GM12878 (cell line): ENCODE data around the gene HYAL1. TPM values are rescaled to one million over a fixed set of nuclear protein-coding genes. Genes with fewer than 3 reads are reported as not detected.
A peak's percentile ranks its signal among the peaks of the same experiment; 100 is the strongest.

Source experiments
- CBFB ChIP-seq: IDR thresholded peaks from 2 replicates; pipeline ENCODE4 v1.6.1; 2016; ENCODE audit warnings: antibody characterized with exemption, low read depth
- CHD2 ChIP-seq: IDR thresholded peaks from 2 replicates; pipeline ENCODE4 v1.6.1; 2011; ENCODE audit warnings: low read depth, low read length, improper control_type of control experiment, borderline replicate concordance
- CTCF ChIP-seq, 3 experiments: IDR thresholded peaks in 2 of 3; conservative IDR thresholded peaks in 1 of 3; 2 replicates each; pipeline ENCODE4 v1.5.1; 2011; ENCODE audit warnings: low read depth in 3 of 3, low read length in 3 of 3, mild to moderate bottlenecking in 3 of 3, control low read depth in 2 of 3, moderate library complexity in 2 of 3, inconsistent platforms in 1 of 3, mixed read lengths in 1 of 3; ENCODE audit not compliant: control insufficient read depth in 2 of 3, insufficient read depth in 1 of 3; ENCODE audit errors: extremely low read depth in 1 of 3
- POLR2A ChIP-seq: IDR thresholded peaks from 2 replicates; pipeline ENCODE4 v1.6.1; 2011; ENCODE audit warnings: low read depth, mild to moderate bottlenecking, low read length
- POLR2AphosphoS5 ChIP-seq: IDR thresholded peaks from 2 replicates; pipeline ENCODE4 v1.6.1; 2011; ENCODE audit warnings: mild to moderate bottlenecking, low read length, inconsistent platforms
- RAD21 ChIP-seq: IDR thresholded peaks from 2 replicates; pipeline ENCODE4 v1.6.1; 2011; ENCODE audit warnings: mild to moderate bottlenecking, low read depth, low read length, moderate library complexity; ENCODE audit not compliant: insufficient read depth
- SUPT20H ChIP-seq: IDR thresholded peaks from 2 replicates; pipeline ENCODE4 v1.6.1; 2011; ENCODE audit warnings: low read depth, mild to moderate bottlenecking, low read length, moderate library complexity, borderline replicate concordance; ENCODE audit not compliant: control insufficient read depth
- YBX1 ChIP-seq: fragments of 450-650 bp; IDR thresholded peaks from 2 replicates; pipeline ENCODE4 v1.6.1; 2016; ENCODE audit warnings: antibody characterized with exemption
- polyA plus RNA-seq, 11 experiments: library from polyadenylated mRNA; depleted of rRNA in 4 of 11; unstranded in 6 of 11; stranded (reverse) in 5 of 11; fragments of >200 nt; fragmentation: Nextera tagmentation in 4 of 11; fragmentation: Illumina TruSeq in 1 of 11; extraction: Ambion mirVana in 4 of 11; extraction: Trizol in 1 of 11; gene quantifications; 1 replicate in 1 of 11; 2 replicates in 10 of 11; pipeline versions ENCODE4 v1.2.1 to v1.2.3, GENCODE V29; 2011 to 2016; ENCODE audit warnings: inconsistent platforms in 2 of 11, missing spikeins in 2 of 11, low read depth in 1 of 11
- total RNA-seq, 4 experiments: library from RNA; depleted of rRNA in 3 of 4; stranded (reverse); fragments of >200 nt in 3 of 4; fragmentation: Illumina TruSeq in 1 of 4; extraction: Trizol in 1 of 4; gene quantifications; 2 replicates each; pipeline versions ENCODE4 v1.2.1 to v1.2.3, GENCODE V29; 2013 to 2021
- TF ChIP-seq, protein P1 (sequence below): fragments of 450-650 bp; IDR thresholded peaks from 2 replicates; pipeline ENCODE4 v1.6.1; 2016; ENCODE audit warnings: mild to moderate bottlenecking, moderate library complexity, borderline replicate concordance

Gene HYAL1
- total and polyA plus RNA-seq, 10 of the 15 experiments (the other 5 are each of a cell fraction or from before 2014, with no cell fraction given) = 0.04 to 0.55 (median 0.18) TPM; not detected in 2

DNA sequence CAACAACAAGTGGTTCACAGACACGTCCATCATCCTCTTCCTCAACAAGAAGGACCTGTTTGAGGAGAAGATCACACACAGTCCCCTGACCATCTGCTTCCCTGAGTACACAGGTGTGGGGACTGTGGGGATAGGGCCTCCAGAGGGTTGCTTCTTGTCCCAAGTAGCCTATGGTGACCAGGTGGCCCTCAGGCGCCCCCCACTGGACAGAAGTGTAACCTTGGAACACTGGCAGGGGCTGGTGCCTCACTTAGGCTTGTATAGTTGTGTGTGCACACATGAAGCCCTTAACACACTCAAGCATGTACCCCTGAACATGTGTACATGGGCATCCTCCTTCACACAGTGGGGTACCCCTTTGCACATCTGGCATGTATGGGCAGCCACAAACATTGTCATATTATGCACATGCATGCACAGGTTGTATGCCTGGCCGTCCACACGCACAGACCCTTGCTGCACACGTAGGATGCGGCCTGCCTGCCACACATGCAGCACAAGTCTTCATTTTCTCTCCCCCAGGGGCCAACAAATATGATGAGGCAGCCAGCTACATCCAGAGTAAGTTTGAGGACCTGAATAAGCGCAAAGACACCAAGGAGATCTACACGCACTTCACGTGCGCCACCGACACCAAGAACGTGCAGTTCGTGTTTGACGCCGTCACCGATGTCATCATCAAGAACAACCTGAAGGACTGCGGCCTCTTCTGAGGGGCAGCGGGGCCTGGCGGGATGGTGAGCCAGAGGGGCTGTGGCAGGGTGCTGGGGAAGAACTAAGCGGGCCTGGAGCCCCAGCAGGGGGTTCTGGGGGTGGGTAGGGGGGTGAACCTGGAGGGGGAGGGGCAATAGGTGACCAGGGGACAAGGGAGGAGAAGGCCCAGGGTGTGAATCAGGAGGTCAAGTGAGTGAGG is 46.1 kb downstream of the HYAL1 start (continued):
- TF ChIP-seq SUPT20H (no peak), CHD2 (no peak), RAD21 (peak; percentile 39; the same call in 1 of the 2 replicates), CBFB (no peak), POLR2A (peak; percentile 54), POLR2AphosphoS5 (peak; percentile 33; the same call in 1 of the 2 replicates), CTCF (IDR thresholded peaks at IDR 0.05 in 2 of 3, conservative IDR thresholded peaks at IDR 0.05 in 1 of 3; ENCODE audit: control insufficient read depth in 2 of 3, extremely low read depth in 1 of 3, insufficient read depth in 1 of 3, low read depth in 3 of 3, low read length in 3 of 3) (peak in 1 of 3 experiments; percentile 33; a peak in 1 of 6 replicates), YBX1 (no peak)
- TF ChIP-seq, protein P1, sequence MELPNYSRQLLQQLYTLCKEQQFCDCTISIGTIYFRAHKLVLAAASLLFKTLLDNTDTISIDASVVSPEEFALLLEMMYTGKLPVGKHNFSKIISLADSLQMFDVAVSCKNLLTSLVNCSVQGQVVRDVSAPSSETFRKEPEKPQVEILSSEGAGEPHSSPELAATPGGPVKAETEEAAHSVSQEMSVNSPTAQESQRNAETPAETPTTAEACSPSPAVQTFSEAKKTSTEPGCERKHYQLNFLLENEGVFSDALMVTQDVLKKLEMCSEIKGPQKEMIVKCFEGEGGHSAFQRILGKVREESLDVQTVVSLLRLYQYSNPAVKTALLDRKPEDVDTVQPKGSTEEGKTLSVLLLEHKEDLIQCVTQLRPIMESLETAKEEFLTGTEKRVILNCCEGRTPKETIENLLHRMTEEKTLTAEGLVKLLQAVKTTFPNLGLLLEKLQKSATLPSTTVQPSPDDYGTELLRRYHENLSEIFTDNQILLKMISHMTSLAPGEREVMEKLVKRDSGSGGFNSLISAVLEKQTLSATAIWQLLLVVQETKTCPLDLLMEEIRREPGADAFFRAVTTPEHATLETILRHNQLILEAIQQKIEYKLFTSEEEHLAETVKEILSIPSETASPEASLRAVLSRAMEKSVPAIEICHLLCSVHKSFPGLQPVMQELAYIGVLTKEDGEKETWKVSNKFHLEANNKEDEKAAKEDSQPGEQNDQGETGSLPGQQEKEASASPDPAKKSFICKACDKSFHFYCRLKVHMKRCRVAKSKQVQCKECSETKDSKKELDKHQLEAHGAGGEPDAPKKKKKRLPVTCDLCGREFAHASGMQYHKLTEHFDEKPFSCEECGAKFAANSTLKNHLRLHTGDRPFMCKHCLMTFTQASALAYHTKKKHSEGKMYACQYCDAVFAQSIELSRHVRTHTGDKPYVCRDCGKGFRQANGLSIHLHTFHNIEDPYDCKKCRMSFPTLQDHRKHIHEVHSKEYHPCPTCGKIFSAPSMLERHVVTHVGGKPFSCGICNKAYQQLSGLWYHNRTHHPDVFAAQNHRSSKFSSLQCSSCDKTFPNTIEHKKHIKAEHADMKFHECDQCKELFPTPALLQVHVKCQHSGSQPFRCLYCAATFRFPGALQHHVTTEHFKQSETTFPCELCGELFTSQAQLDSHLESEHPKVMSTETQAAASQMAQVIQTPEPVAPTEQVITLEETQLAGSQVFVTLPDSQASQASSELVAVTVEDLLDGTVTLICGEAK = no peak
